Measurements from ENCODE around the gene IRF2BP2.

IRF2BP2 gene

DNA sequence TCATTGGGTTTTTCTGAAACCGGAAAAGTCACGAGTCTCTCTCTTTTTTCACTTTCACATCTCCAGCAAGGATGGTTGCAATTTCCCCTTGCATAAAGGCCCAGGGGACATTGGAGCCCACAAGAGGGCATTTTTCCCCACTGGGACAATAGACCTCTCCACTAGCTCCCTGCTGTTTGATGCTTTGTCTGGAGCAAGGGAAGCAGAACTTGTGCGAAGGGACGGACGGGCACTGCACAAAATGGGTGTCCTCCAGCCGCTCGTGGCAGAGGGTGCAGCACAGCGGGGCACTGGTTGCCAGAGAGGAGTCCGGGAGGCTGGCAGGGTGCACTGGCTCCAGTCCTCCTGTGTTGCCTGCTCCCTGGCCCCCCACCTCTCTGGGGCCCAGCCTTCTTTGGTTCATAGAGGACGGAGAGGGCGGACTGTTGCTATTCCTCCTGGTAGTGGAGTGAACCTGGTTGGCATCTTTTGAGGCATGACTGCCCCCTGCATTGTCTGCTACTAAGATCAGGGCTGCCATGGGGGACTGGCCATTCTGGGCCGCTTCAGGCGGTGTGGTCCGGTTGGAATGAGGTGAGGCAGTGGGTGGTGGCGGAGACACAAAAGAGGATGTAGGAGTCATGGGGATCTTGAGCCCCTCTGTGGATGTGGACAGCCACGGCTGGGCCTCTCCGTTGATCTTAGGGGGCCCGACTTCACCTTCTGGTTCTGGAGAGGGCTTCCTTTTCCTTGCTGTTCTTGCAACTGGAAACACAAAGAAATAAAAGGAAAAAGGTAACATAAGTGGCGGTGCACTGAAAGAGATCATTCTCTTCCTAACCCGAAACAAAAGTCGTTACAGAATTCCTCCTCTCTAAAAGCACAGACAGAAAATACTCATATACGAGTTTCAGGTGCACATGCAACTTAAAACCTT lies 2.6 kb downstream of the IRF2BP2 start:
- H3K27ac ChIP-seq, result peak overlapping the region; percentile 100
- TF ChIP-seq ZFX (IDR thresholded peaks at IDR 0.05; ENCODE audit: borderline replicate concordance), result no peak
- TF ChIP-seq, protein P1, sequence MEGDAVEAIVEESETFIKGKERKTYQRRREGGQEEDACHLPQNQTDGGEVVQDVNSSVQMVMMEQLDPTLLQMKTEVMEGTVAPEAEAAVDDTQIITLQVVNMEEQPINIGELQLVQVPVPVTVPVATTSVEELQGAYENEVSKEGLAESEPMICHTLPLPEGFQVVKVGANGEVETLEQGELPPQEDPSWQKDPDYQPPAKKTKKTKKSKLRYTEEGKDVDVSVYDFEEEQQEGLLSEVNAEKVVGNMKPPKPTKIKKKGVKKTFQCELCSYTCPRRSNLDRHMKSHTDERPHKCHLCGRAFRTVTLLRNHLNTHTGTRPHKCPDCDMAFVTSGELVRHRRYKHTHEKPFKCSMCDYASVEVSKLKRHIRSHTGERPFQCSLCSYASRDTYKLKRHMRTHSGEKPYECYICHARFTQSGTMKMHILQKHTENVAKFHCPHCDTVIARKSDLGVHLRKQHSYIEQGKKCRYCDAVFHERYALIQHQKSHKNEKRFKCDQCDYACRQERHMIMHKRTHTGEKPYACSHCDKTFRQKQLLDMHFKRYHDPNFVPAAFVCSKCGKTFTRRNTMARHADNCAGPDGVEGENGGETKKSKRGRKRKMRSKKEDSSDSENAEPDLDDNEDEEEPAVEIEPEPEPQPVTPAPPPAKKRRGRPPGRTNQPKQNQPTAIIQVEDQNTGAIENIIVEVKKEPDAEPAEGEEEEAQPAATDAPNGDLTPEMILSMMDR (IDR thresholded peaks at IDR 0.05), result no peak

DNA sequence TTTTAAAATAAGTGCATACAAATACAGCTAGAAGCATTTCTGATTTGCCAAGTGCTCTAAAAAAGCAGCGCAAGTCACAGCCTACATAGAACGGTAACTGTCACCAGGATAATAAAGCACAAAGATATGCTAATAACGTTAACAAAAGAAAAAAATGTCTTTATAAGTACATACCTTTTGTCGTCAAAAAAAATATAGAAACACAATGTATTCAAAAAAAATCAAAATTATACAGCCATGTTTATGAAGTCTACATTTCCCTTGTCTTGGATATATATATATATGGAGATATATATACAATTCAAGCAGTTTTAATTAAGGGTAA lies 3.2 kb downstream of the IRF2BP2 start:
- TF ChIP-seq, protein P1 (IDR thresholded peaks at IDR 0.05), result no peak
- no peak for TF ChIP-seq ZFX (IDR thresholded peaks at IDR 0.05; ENCODE audit: borderline replicate concordance)
- H3K27ac ChIP-seq, result peak overlapping the region; percentile 100

DNA sequence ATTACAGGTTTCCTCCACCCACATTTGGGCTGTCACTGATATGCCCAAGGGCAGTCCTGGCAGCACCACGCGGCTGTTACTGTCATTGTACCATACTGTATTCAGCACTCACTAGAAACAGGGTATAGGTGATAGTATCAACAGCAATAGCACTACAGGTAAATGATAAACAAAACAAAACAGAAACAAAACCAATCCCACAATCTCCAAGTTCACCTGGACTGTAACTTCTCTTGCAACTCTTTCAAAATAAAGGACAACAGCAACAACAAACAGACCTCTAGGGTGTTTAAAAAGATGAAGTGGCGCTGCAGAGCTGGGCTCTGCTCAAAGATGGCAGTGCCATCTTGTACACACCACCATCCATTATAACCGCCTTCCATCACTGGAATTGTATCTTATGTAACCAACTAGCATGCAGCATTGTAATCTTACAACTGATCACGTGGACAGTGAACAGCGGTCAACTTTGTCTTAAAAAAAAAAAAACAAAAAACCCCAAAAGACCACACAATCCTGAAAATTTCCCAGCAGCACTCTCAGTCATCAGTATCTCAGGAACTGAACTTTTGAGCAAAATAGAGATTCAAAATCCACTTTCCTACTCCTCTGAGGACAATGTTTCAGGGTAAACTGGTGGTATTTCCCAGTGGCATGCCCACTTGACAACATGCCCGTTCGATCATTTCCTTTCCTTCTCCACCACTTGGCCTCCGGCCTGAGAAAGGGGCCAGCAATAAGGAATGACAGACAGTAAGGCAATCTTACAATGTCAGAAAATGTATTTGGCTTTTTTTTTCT lies 3.8 kb downstream of the IRF2BP2 start:
- TF ChIP-seq, protein P1 (IDR thresholded peaks at IDR 0.05), result peak; percentile 46
- no peak for TF ChIP-seq ZFX (IDR thresholded peaks at IDR 0.05; ENCODE audit: borderline replicate concordance)

DNA sequence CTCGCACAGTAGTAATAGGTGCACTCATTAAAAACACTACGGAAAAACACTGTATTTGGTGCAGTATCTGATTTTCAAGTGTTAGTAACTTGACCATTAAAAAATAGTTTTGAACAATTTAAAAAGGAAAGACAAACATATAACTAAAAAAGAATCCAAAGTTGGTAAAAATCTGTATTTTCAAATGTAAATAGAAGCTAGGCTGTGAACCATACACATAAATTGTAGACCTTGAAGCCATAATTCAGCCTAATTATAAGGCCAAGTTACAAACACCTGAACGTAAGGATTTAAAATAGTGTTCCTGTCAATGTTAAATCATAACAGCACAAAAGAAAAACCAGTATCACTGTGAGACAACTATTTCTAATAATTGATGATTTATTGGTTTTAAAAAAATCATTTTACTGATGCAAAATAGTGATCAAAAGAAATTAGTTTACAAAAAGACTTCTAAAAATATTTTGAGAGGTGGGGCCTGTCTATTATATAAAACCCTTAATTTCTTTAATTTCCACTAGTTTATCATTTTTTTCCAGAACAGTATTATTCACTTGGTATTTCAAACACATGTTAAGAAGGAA lies 4.5 kb downstream of the IRF2BP2 start:
- peak overlapping the region; percentile 100 for H3K27ac ChIP-seq
- no peak for TF ChIP-seq ZFX (IDR thresholded peaks at IDR 0.05; ENCODE audit: borderline replicate concordance)

More for the DNA sequence above, 3.8 kb downstream of the IRF2BP2 start:
- H3K27ac ChIP-seq, result peak overlapping the region; percentile 100

DNA sequence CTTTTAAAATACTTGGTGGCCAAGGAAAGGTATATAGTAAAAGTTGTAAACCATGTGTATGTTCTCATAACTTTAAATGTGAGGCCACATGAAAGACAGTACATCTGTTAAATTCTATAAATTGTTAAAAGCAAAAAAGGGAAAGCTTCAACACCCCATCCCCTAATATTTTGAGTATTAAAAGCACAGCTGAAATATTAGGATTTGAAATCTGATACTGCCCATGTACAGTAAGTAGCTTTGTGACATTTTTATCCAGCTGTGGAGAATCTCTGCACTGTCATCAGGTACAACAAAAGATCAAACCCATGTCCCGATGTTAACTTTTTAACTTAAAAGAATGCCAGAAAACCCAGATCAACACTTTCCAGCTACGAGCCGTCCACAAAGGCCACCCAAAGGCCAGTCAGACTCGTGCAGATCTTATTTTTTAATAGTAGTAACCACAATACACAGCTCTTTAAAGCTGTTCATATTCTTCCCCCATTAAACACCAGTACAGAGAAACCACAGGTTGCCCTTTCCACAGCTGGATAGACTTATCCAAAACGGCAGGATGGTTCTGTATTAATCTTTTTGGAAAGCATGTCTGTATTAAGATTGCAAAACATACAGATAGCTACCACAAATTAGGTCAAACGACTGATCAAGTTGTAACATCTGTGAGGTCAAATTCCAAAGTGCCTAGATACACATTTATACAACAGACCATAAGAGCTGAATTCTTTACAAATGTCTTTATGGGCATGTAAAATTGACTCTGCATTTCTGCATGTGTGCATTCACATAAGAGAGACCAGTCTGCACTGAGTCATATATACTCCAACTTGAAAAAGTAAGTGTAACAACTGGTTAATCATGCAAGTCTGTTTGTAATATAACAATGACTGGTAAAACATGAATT lies 5.2 kb downstream of the IRF2BP2 start:
- H3K27ac ChIP-seq, result peak overlapping the region; percentile 100
- TF ChIP-seq, protein P1 (IDR thresholded peaks at IDR 0.05), result no peak
- TF ChIP-seq ZFX (IDR thresholded peaks at IDR 0.05; ENCODE audit: borderline replicate concordance), result no peak

DNA sequence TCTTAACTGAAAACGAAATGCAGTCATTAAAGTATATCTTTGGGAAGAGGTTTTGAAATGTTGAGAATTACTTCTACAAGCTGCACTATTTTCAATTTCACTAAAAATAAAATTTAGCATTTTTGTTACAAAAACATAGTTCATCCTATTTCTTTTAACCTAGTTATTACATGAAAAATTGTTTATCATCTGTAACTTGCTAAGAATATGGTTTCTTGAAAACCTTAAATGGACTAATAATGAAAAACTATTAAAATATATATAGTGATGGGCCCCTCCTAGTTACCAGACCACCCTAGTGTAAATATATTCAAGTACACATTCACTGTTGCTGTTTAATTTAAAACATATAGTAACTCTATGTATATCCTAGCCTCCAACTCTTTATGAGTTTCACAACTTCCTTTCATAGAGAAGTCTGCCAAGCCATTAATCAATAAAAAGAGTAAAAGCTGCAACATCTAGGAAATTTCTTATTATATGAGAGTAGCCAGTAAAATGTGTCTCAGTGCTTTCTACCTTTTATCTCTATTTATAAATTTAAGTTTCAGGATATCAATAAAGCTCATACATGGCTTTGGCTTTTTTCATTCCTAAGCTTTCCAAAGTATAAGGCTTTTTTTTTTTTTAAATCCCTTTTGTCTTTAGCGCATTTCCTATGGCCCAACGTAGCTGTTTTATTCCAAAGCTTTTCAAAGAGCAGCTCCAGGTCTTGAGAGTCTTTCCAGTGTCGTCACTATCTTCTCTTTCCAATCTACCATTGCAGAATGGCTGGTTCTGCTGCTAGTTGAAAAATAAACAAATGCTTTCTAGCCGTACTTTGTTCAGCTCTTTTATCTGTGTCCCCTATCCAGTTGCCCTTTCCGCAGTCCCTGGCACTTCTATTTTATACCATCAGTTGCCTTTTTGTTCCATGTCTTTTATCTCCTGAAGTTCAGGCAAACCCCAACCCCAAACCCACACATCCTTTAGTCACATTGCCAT lies 6.5 kb downstream of the IRF2BP2 start:
- TF ChIP-seq ZFX (IDR thresholded peaks at IDR 0.05; ENCODE audit: borderline replicate concordance), result no peak
- TF ChIP-seq, protein P1 (IDR thresholded peaks at IDR 0.05), result no peak
- peak overlapping the region; percentile 100 for H3K27ac ChIP-seq
